GM12878 (cell line): ENCODE data around the gene ACER3. TPM values are rescaled to one million over a fixed set of nuclear protein-coding genes. Genes with fewer than 3 reads are reported as not detected.

ENCODE experiments used
- ATAC-seq: fragments of 200-7000 bp; cut with Tn5 transposase; 3 replicates; pipeline ENCODE4 v1.9.1; 2020; ENCODE audit warnings: mild to moderate bottlenecking, moderate library complexity
- BruUV-seq: library from RNA; stranded (reverse); fragments of 400-500 nt; replicated peaks from 2 replicates; lab custom pipeline; 2021; lab: Mats Ljungman, UMichigan
- CTCF ChIA-PET: fragments of 300-600 bp; sonication (Branson Sonifier 250); formaldehyde crosslinking; extraction: SDS; loops from one replicate; lab custom pipeline; 2021; ENCODE audit warnings: inconsistent platforms; lab: Yijun Ruan, JAX
- POLR2A ChIA-PET: fragments of 350-600 bp; formaldehyde crosslinking; extraction: SDS; loops from one replicate; lab custom pipeline; 2021; ENCODE audit warnings: inconsistent platforms; lab: Charles Lee
- RAD21 ChIA-PET: fragments of 300-600 bp; sonication (Branson Sonifier 250); formaldehyde crosslinking; loops from one replicate; lab custom pipeline; 2023; ENCODE audit warnings: antibody characterized with exemption; ENCODE audit not compliant: unreplicated experiment; lab: Charles Lee
- SMC1A ChIA-PET: fragments of 300-600 bp; sonication (Branson Sonifier 250); formaldehyde crosslinking; loops from one replicate; lab custom pipeline; 2023; ENCODE audit not compliant: unreplicated experiment, uncharacterized antibody; lab: Charles Lee
- DNase-seq: peaks from one replicate; pipeline ENCODE4 v3.0.0-alpha.2; 2011; ENCODE audit warnings: low read depth, low spot score
- FAIRE-seq: peaks from 3 replicates; lab custom pipeline; 2011; peaks lifted over from hg19 to GRCh38; lab: Jason Lieb, UNC
- H2AFZ ChIP-seq: 2 replicates; pipeline ENCODE4 v1.6.0; 2011; ENCODE audit warnings: low read depth, low read length, control low read depth; ENCODE audit not compliant: control insufficient read depth
- H3K27ac ChIP-seq: 2 replicates; pipeline ENCODE4 v1.5.1; 2011; ENCODE audit warnings: control low read depth; ENCODE audit not compliant: control insufficient read depth, insufficient read depth
- H3K27me3 ChIP-seq, 2 experiments: replicated peaks in 1 of 2; 2 replicates each; pipeline versions ENCODE4 v1.6.0 to v1.6.1; 2011; ENCODE audit warnings: low read length in 1 of 2; ENCODE audit not compliant: control insufficient read depth in 2 of 2, insufficient read depth in 2 of 2
- H3K36me3 ChIP-seq, 2 experiments: 2 replicates each; pipeline ENCODE4 v1.5.1; 2011; ENCODE audit warnings: low read length in 1 of 2; ENCODE audit not compliant: control insufficient read depth in 2 of 2, insufficient read depth in 2 of 2
- H3K4me1 ChIP-seq: 2 replicates; pipeline ENCODE4 v1.6.1; 2011; ENCODE audit warnings: mild to moderate bottlenecking, low read length, moderate library complexity, mixed read lengths; ENCODE audit not compliant: control insufficient read depth, insufficient read depth
- H3K4me2 ChIP-seq: 2 replicates; pipeline ENCODE4 v1.6.0; 2011; ENCODE audit warnings: control low read depth; ENCODE audit not compliant: control insufficient read depth, insufficient read depth
- H3K4me3 ChIP-seq: fragments of 200-600 bp; sonication (generic); 2 replicates; pipeline ENCODE4 v1.5.1; 2016
- H3K79me2 ChIP-seq: 2 replicates; pipeline ENCODE4 v1.6.0; 2011; ENCODE audit warnings: low read length; ENCODE audit not compliant: control insufficient read depth, insufficient read depth
- H3K9ac ChIP-seq: 2 replicates; pipeline ENCODE4 v1.8.0; 2011; ENCODE audit warnings: low read length, control low read depth, mixed read lengths; ENCODE audit not compliant: control insufficient read depth, insufficient read depth
- H3K9me3 ChIP-seq: replicated peaks from 3 replicates; pipeline ENCODE4 v1.5.1; 2011; ENCODE audit warnings: mild to moderate bottlenecking, low read length; ENCODE audit not compliant: control insufficient read depth, insufficient read depth
- H4K20me1 ChIP-seq: 2 replicates; pipeline ENCODE4 v1.6.0; 2011; ENCODE audit not compliant: control insufficient read depth, insufficient read depth
- CBX3 ChIP-seq: fragments of 200-600 bp; sonication (generic); IDR thresholded peaks from 2 replicates; pipeline ENCODE4 v1.6.1; 2016; ENCODE audit warnings: low read depth, borderline replicate concordance
- CEBPZ ChIP-seq: fragments of 150-350 bp; IDR thresholded peaks from 2 replicates; pipeline ENCODE4 v1.6.1; 2016; ENCODE audit warnings: low read depth, low read length
- HDAC2 ChIP-seq: fragments of 200-600 bp; sonication (generic); IDR thresholded peaks from 2 replicates; pipeline ENCODE4 v1.6.1; 2017
- IRF3 ChIP-seq: fragments of 450-650 bp; IDR thresholded peaks from 2 replicates; pipeline ENCODE4 v1.6.1; 2014; ENCODE audit warnings: mild to moderate bottlenecking
- PAX8 ChIP-seq: fragments of 450-650 bp; IDR thresholded peaks from 2 replicates; pipeline ENCODE4 v1.6.1; 2017; ENCODE audit warnings: mild to moderate bottlenecking, moderate library complexity
- POLR2A ChIP-seq: IDR thresholded peaks from 2 replicates; pipeline ENCODE4 v1.6.1; 2011; ENCODE audit warnings: low read depth, mild to moderate bottlenecking, low read length
- SIX5 ChIP-seq: IDR thresholded peaks from 2 replicates; pipeline ENCODE4 v1.6.1; 2011; ENCODE audit warnings: mild to moderate bottlenecking, low read depth, low read length, moderate library complexity; ENCODE audit not compliant: severe bottlenecking
- SP1 ChIP-seq: IDR thresholded peaks from one replicate; pipeline ENCODE4 v1.6.1; 2011; ENCODE audit warnings: low read depth, low read length
- SUZ12 ChIP-seq: fragments of 200-600 bp; sonication (generic); IDR thresholded peaks from one replicate; pipeline ENCODE4 v1.6.1; 2018; ENCODE audit warnings: antibody characterized with exemption, mild to moderate bottlenecking; ENCODE audit not compliant: unreplicated experiment
- TAF1 ChIP-seq: IDR thresholded peaks from 2 replicates; pipeline ENCODE4 v1.6.1; 2011; ENCODE audit warnings: mild to moderate bottlenecking, low read depth, low read length, borderline replicate concordance
- TCF3 ChIP-seq: IDR thresholded peaks from 2 replicates; pipeline ENCODE4 v1.6.1; 2012; ENCODE audit warnings: low read depth, mild to moderate bottlenecking, low read length, borderline replicate concordance; ENCODE audit not compliant: insufficient read depth
- TCF7 ChIP-seq: IDR thresholded peaks from 2 replicates; pipeline ENCODE4 v1.6.1; 2014; ENCODE audit warnings: antibody characterized with exemption, borderline replicate concordance
- ZBED1 ChIP-seq: IDR thresholded peaks from 2 replicates; pipeline ENCODE4 v1.6.1; 2016; ENCODE audit warnings: borderline replicate concordance
- ZBTB40 ChIP-seq: fragments of 450-650 bp; IDR thresholded peaks from 2 replicates; pipeline ENCODE4 v1.6.1; 2016; ENCODE audit warnings: mild to moderate bottlenecking, moderate library complexity, borderline replicate concordance
- ZNF622 ChIP-seq: fragments of 450-650 bp; IDR thresholded peaks from 2 replicates; pipeline ENCODE4 v1.6.1; 2017; ENCODE audit warnings: mild to moderate bottlenecking, inconsistent platforms
- WGBS: methylation state at CpG from one replicate; pipeline ENCODE4 v1.1.6; 2016; ENCODE audit warnings: low lambda C conversion rate; ENCODE audit not compliant: insufficient replicate concordance, insufficient coverage; ENCODE audit errors: missing lambda C conversion rate; 5-methylcytosine and 5-hydroxymethylcytosine counted together
- in situ Hi-C: fragments of 300-500 bp; cut with MboI; formaldehyde crosslinking; loops from 9 replicates; pipeline ENCODE4 v1.14.3; 2018; ENCODE audit warnings: mixed read lengths
- intact Hi-C: fragments of 100-400 bp; cut with micrococcal nuclease; formaldehyde crosslinking; loops from one replicate; pipeline ENCODE4 v1.14.2; 2022; ENCODE audit not compliant: unreplicated experiment
- polyA plus RNA-seq, 11 experiments: library from polyadenylated mRNA; depleted of rRNA in 4 of 11; unstranded in 6 of 11; stranded (reverse) in 5 of 11; fragments of >200 nt; fragmentation: Nextera tagmentation in 4 of 11; fragmentation: Illumina TruSeq in 1 of 11; extraction: Ambion mirVana in 4 of 11; extraction: Trizol in 1 of 11; gene quantifications; 1 replicate in 1 of 11; 2 replicates in 10 of 11; pipeline versions ENCODE4 v1.2.1 to v1.2.3, GENCODE V29; 2011 to 2016; ENCODE audit warnings: inconsistent platforms in 2 of 11, missing spikeins in 2 of 11, low read depth in 1 of 11
- total RNA-seq, 4 experiments: library from RNA; depleted of rRNA in 3 of 4; stranded (reverse); fragments of >200 nt in 3 of 4; fragmentation: Illumina TruSeq in 1 of 4; extraction: Trizol in 1 of 4; gene quantifications; 2 replicates each; pipeline versions ENCODE4 v1.2.1 to v1.2.3, GENCODE V29; 2013 to 2021

The ACER3 gene
- total and polyA plus RNA-seq, 10 of the 15 experiments (the other 5 are each of a cell fraction or from before 2014, with no cell fraction given) = 2.8 to 17.4 (median 10.3) TPM

GRCh38 chr11:77040401-77040777 lies 179.7 kb downstream of the ACER3 start:
- in situ Hi-C loops = no loop called here
- TF ChIP-seq ZBED1 (no peak), TCF3 (no peak), TAF1 (no peak), ZBTB40 (no peak), SP1 (no peak), SIX5 (no peak), HDAC2 (no peak), CBX3 (no peak), IRF3 (no peak), SUZ12 (no peak), TCF7 (no peak), CEBPZ (no peak), ZNF622 (no peak), POLR2A (no peak), PAX8 (no peak)

More at GRCh38 chr11:77040401-77040777, 179.7 kb downstream of the ACER3 start:
- RAD21 ChIA-PET = interaction anchor here (1.1 kb wide), 2 partner anchors 120 to 121 kb away, joined by 3 to 5 read pairs; no protein-coding TSS in a partner anchor
- no peak for FAIRE-seq
- Histone ChIP-seq H3K9me3 (no peaks in the 10 kb centered on the region; the same call in 2 of the 3 replicates), H2AFZ (no peak overlapping the region), H3K4me2 (no peak overlapping the region), H4K20me1 (no peaks in the 10 kb centered on the region), H3K9ac (no peak overlapping the region), H3K4me1 (peaks cover 6% of the 10 kb centered on the region), H3K27ac (no peak overlapping the region), H3K4me3 (no peak overlapping the region), H3K79me2 (no peaks in the 10 kb centered on the region), H3K27me3 (peaks cover 1 to 4% of the 10 kb centered on the region in 2 experiments; a peak in 3 of 4 replicates), H3K36me3 (no peaks in the 10 kb centered on the region)
- CTCF ChIA-PET = interaction anchor here (1.5 to 4.5 kb wide), 2 partner anchors 51 to 121 kb away, joined by 6 to 31 read pairs; no protein-coding TSS in a partner anchor
- BruUV-seq = no TSS peak
- SMC1A ChIA-PET = interaction anchor here (2.0 kb wide), 1 partner anchor 120 kb away, joined by 8 read pairs; no protein-coding TSS in a partner anchor
- WGBS = 95% methylated on average over 27 of the region's 37 CpGs
- intact Hi-C loops = loop anchor here (10.0 kb wide), 1 partner anchor 306 kb away; no protein-coding TSS in a partner anchor
- POLR2A ChIA-PET = no interaction called here
- no peak for DNase-seq
- no peak for ATAC-seq
